ENCODE results near the gene CNDP1.
"Not testable (repeated sequence)": the region's sequence is repeated elsewhere in the genome, so short reads cannot be mapped to it uniquely, and the experiment has no call there.

CNDP1 gene

GRCh38 chr18:74534150-74534969 is at the start of gene CNDP1:
TSS of gene CNDP1 (plus strand) at chr18:74534500. CDS start at chr18:74534668, 168 bp downstream.
- no peak for DNase-seq

- no peak for DNase-seq
These were observed 48.0 kb upstream of the CNDP1 start for GRCh38 chr18:74486119-74486849.

GRCh38 chr18:74488354-74488753 is 45.9 kb upstream of the CNDP1 start:
- DNase-seq, result no peak

- no peak for DNase-seq
These were observed 45.4 kb upstream of the CNDP1 start for GRCh38 chr18:74488864-74489263.

GRCh38 chr18:74489676-74490075 is 44.6 kb upstream of the CNDP1 start:
- DNase-seq, result no peak

- no peak for DNase-seq
These were observed 42.0 kb upstream of the CNDP1 start for GRCh38 chr18:74492259-74492658.

GRCh38 chr18:74493689-74494088 is 40.6 kb upstream of the CNDP1 start:
- DNase-seq, result peak; percentile 83

- DNase-seq, result no peak
These were observed 39.8 kb upstream of the CNDP1 start for GRCh38 chr18:74494514-74494913.

- DNase-seq, result peak; percentile 99
These were observed 38.5 kb upstream of the CNDP1 start, which contains the start of gene CNDP2 for GRCh38 chr18:74495581-74496507. TSS of gene CNDP2 (plus strand) at chr18:74496363. CDS start at chr18:74499974, 3,611 bp downstream.

- no peak for DNase-seq
These were observed 37.6 kb upstream of the CNDP1 start for GRCh38 chr18:74496508-74497323.

- no peak for DNase-seq
These were observed 37.0 kb upstream of the CNDP1 start for GRCh38 chr18:74497324-74497676.

GRCh38 chr18:74497778-74498177 is 36.5 kb upstream of the CNDP1 start:
- no peak for DNase-seq

GRCh38 chr18:74498712-74499627 is 35.3 kb upstream of the CNDP1 start:
- DNase-seq, result peak; percentile 83

- DNase-seq, result peak; percentile 62
These were observed 34.7 kb upstream of the CNDP1 start for GRCh38 chr18:74499633-74500032.

GRCh38 chr18:74500372-74500771 is 33.9 kb upstream of the CNDP1 start:
- DNase-seq, result no peak

- not testable (repeated sequence) for DNase-seq
These were observed 33.5 kb upstream of the CNDP1 start for GRCh38 chr18:74500774-74501173.

- DNase-seq, result no peak
These were observed 32.9 kb upstream of the CNDP1 start for GRCh38 chr18:74501386-74501785.

- DNase-seq, result no peak
These were observed 31.2 kb upstream of the CNDP1 start for GRCh38 chr18:74503137-74503536.

GRCh38 chr18:74505776-74506175 is 28.5 kb upstream of the CNDP1 start:
- no peak for DNase-seq

- no peak for DNase-seq
These were observed 27.7 kb upstream of the CNDP1 start for GRCh38 chr18:74506448-74507084.

All from CD4-positive, alpha-beta T cell treated with Interleukin-17A for 1 hour (primary cell).